ENCODE measurements around the gene STX8.

DNA sequence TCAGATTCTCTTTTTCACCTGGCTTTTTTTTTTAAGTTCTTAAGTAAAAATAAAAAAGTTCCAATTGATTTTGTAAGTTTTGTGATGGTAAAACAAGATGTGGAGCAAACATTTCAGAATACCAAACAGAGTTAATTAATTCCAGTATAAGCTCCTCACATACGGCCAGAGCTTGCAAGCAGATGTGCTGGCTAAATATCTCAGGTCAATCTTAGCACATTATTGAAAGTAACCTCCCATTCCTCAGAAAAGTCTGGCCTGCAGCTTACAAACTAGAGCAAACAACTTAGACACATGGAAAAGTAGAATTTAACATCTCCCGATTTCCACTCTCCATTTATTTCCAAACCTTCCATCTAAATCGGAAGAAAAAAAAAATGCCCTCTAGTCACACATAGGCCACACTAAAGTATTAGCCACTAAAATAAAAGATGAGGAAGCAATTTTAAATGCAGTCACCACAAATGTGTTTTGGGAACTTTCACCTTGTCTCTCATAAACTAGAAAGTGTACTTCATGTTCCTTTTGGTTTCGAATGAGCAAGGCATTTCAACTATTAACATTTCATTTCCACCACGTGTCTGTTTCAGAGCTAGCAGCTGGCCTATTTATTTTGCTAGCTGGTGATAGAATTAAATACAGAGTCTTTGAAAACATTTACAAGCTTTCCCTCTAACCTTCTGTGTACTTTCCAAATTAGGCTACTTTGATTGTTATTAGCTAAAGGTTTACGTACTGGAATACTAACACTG lies 143.3 kb downstream of the STX8 start:
- TF ChIP-seq RBAK (tag by site-specific recombination; IDR thresholded peaks at IDR 0.05), result no peak
- no peak for TF ChIP-seq ZEB2 (tag by site-specific recombination; IDR thresholded peaks at IDR 0.05)
- no peak for TF ChIP-seq SP2 (tag by site-specific recombination; IDR thresholded peaks at IDR 0.05)
- no peak for TF ChIP-seq ZNF416 (tag by site-specific recombination; IDR thresholded peaks at IDR 0.05)
- TF ChIP-seq, protein P1, sequence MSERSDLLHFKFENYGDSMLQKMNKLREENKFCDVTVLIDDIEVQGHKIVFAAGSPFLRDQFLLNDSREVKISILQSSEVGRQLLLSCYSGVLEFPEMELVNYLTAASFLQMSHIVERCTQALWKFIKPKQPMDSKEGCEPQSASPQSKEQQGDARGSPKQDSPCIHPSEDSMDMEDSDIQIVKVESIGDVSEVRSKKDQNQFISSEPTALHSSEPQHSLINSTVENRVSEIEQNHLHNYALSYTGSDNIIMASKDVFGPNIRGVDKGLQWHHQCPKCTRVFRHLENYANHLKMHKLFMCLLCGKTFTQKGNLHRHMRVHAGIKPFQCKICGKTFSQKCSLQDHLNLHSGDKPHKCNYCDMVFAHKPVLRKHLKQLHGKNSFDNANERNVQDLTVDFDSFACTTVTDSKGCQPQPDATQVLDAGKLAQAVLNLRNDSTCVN (tag by site-specific recombination; optimal IDR thresholded peaks at IDR 0.05), result no peak
- TF ChIP-seq, protein P2, sequence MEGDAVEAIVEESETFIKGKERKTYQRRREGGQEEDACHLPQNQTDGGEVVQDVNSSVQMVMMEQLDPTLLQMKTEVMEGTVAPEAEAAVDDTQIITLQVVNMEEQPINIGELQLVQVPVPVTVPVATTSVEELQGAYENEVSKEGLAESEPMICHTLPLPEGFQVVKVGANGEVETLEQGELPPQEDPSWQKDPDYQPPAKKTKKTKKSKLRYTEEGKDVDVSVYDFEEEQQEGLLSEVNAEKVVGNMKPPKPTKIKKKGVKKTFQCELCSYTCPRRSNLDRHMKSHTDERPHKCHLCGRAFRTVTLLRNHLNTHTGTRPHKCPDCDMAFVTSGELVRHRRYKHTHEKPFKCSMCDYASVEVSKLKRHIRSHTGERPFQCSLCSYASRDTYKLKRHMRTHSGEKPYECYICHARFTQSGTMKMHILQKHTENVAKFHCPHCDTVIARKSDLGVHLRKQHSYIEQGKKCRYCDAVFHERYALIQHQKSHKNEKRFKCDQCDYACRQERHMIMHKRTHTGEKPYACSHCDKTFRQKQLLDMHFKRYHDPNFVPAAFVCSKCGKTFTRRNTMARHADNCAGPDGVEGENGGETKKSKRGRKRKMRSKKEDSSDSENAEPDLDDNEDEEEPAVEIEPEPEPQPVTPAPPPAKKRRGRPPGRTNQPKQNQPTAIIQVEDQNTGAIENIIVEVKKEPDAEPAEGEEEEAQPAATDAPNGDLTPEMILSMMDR (tag by site-specific recombination; IDR thresholded peaks at IDR 0.05), result no peak
- no peak for TF ChIP-seq ZBTB7A (tag by site-specific recombination; IDR thresholded peaks at IDR 0.05; ENCODE audit: low read depth)
- TF ChIP-seq, protein P3, sequence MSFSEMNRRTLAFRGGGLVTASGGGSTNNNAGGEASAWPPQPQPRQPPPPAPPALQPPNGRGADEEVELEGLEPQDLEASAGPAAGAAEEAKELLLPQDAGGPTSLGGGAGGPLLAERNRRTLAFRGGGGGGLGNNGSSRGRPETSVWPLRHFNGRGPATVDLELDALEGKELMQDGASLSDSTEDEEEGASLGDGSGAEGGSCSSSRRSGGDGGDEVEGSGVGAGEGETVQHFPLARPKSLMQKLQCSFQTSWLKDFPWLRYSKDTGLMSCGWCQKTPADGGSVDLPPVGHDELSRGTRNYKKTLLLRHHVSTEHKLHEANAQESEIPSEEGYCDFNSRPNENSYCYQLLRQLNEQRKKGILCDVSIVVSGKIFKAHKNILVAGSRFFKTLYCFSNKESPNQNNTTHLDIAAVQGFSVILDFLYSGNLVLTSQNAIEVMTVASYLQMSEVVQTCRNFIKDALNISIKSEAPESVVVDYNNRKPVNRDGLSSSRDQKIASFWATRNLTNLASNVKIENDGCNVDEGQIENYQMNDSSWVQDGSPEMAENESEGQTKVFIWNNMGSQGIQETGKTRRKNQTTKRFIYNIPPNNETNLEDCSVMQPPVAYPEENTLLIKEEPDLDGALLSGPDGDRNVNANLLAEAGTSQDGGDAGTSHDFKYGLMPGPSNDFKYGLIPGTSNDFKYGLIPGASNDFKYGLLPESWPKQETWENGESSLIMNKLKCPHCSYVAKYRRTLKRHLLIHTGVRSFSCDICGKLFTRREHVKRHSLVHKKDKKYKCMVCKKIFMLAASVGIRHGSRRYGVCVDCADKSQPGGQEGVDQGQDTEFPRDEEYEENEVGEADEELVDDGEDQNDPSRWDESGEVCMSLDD (tag by site-specific recombination; IDR thresholded peaks at IDR 0.05), result no peak

All from HEK293 (cell line).